Vagina (tissue), 2 donors: ENCODE results near the gene RAB11FIP3. TPM values are rescaled to one million over a fixed set of nuclear protein-coding genes. Genes with fewer than 3 reads are reported as not detected.

ENCODE experiments used
- DNase-seq, 2 donors: peaks; one replicate each; pipeline ENCODE4 v3.0.0-alpha.2; 2017; ENCODE audit errors: extremely low spot score in 2 of 2
- H3K27ac ChIP-seq: fragments of 200-600 bp; sonication (generic); one replicate; pipeline ENCODE4 v1.5.1; 2019
- H3K27me3 ChIP-seq: fragments of 200-600 bp; sonication (generic); one replicate; pipeline ENCODE4 v1.5.1; 2019
- H3K36me3 ChIP-seq, 2 donors: fragments of 200-600 bp; sonication (generic); one replicate each; pipeline ENCODE4 v1.5.1; 2017 to 2019
- H3K4me1 ChIP-seq: fragments of 200-600 bp; sonication (generic); one replicate; pipeline ENCODE4 v1.5.1; 2019
- H3K4me3 ChIP-seq, 2 donors: fragments of 200-600 bp; sonication (generic); 1 replicate in 1 of 2; 2 replicates in 1 of 2; pipeline ENCODE4 v1.5.1; 2016 to 2019
- H3K9me3 ChIP-seq: fragments of 200-600 bp; sonication (generic); one replicate; pipeline ENCODE4 v1.5.1; 2019
- POLR2A ChIP-seq, 2 donors: fragments of 450-650 bp; IDR thresholded peaks; one replicate each; pipeline ENCODE4 v1.6.1; 2017; ENCODE audit warnings: antibody characterized with exemption in 2 of 2, mild to moderate bottlenecking in 2 of 2, moderate library complexity in 2 of 2
- POLR2AphosphoS5 ChIP-seq, 2 donors: sonication (generic); formaldehyde crosslinking; IDR thresholded peaks; one replicate each; pipeline ENCODE4 v1.9.0; 2017; ENCODE audit warnings: antibody characterized with exemption in 2 of 2, mild to moderate bottlenecking in 2 of 2, low read depth in 1 of 2; ENCODE audit not compliant: insufficient read depth in 1 of 2
- intact Hi-C: fragments of 100-400 bp; cut with DNase I; formaldehyde crosslinking; loops from one replicate; pipeline ENCODE4 v1.15.1; 2023
- total RNA-seq: library from RNA; depleted of rRNA; stranded (reverse); fragments of >200 nt; gene quantifications from one replicate; pipeline ENCODE4 v1.2.3, GENCODE V29; 2016
- TF ChIP-seq, protein P1 (sequence below), 3 experiments: fragments of 450-650 bp in 2 of 3; fragments of 200-600 bp in 1 of 3; sonication (generic) in 1 of 3; IDR thresholded peaks; one replicate each; pipeline ENCODE4 v1.5.1; 2017 to 2019; ENCODE audit warnings: antibody characterized with exemption in 3 of 3, mild to moderate bottlenecking in 2 of 3, moderate library complexity in 2 of 3

Gene RAB11FIP3
- total RNA-seq, 1 donor from 2014 or later = 36.6 TPM

DNA sequence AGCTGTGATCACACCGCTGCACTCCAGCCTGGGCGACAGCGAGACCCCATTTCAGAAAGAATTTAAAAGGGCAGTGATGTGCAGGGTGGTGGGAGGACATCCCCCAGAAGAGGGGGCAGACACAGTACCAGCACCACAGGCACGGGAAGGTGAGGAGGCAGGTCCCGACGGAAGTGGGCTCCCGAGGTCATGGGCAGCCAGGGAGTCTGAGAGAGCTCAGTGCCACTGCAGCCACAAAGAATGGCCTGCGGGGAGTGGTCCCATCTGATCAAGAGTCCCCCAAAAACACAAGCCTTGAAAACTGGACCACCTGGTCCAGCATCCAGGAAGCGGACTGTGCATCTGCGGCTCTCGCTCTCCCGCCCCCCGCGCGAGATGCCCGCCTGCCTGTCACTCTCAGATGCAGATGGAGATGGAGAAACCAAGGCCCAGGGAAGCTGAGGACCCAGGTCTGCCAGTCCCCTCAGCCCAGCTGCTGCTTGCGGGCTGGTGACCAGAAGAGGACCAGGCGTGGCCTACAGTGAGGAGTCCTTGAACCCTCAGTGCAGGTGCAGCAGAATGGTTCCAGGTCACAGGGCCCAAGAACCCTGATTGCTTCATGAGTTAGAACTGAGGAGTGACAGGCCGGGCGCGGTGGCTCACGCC, 97.8 kb downstream of the RAB11FIP3 start:
- Histone ChIP-seq H3K9me3 (no peaks in the 10 kb centered on the region), H3K27me3 (no peaks in the 10 kb centered on the region), H3K27ac (no peak overlapping the region), H3K4me1 (peaks cover 32% of the 10 kb centered on the region), H3K4me3 (no peak overlapping the region), H3K36me3 (peaks cover 0 to 25% of the 10 kb centered on the region in 2 donors)
- intact Hi-C loops = no loop called here
- TF ChIP-seq, protein P1, sequence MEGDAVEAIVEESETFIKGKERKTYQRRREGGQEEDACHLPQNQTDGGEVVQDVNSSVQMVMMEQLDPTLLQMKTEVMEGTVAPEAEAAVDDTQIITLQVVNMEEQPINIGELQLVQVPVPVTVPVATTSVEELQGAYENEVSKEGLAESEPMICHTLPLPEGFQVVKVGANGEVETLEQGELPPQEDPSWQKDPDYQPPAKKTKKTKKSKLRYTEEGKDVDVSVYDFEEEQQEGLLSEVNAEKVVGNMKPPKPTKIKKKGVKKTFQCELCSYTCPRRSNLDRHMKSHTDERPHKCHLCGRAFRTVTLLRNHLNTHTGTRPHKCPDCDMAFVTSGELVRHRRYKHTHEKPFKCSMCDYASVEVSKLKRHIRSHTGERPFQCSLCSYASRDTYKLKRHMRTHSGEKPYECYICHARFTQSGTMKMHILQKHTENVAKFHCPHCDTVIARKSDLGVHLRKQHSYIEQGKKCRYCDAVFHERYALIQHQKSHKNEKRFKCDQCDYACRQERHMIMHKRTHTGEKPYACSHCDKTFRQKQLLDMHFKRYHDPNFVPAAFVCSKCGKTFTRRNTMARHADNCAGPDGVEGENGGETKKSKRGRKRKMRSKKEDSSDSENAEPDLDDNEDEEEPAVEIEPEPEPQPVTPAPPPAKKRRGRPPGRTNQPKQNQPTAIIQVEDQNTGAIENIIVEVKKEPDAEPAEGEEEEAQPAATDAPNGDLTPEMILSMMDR (IDR thresholded peaks at IDR 0.05) = no peak
- no peak for TF ChIP-seq POLR2A (IDR thresholded peaks at IDR 0.05)
- DNase-seq = no peak

DNA sequence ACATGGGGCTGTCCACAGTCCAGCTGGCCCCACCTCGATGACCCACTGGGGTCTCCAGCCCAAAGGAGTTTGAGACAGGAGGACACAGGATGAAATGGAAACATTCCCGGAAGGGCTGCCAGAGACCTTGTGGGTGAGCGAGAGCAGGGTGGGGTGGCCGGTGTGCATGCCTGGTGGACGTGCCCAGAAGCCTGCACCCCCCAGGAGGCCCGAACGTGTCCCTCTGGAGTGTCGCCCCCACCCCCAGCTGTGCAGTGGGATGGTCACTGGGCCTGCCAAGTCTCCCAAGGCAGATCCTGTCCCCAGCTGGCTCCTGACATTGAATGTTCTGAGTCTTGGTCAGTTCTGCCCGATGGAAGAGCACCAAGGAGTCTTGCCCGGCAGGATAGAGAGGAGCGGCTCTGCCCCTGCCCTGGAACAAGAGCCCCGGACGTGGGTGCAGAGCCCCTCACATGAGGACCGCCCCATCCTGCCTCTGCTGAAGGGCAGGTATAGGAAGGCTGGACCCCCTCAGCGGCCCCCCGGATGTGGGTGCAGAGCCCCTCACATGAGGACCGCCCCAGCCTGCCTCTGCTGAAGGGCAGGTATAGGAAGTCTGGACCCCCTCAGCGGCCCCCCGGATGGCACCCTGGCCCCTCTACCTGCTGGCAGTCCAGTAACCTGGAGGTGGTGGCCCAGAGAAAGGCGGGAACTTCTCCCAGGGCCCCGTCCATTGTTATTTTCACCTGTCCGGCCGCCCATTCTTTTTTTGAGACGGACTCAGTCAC, 99.0 kb downstream of the RAB11FIP3 start:
- Histone ChIP-seq H3K4me3 (no peak overlapping the region), H3K36me3 (peaks cover 0 to 17% of the 10 kb centered on the region in 2 donors), H3K9me3 (no peaks in the 10 kb centered on the region), H3K27ac (no peak overlapping the region), H3K27me3 (no peaks in the 10 kb centered on the region), H3K4me1 (peaks cover 44% of the 10 kb centered on the region)
- TF ChIP-seq POLR2A (IDR thresholded peaks at IDR 0.05) = no peak
- TF ChIP-seq POLR2AphosphoS5 (IDR thresholded peaks at IDR 0.05; ENCODE audit: insufficient read depth in 1 of 2, low read depth in 1 of 2) = peak in 1 of 2 donors; percentile 21
- intact Hi-C loops = no loop called here
- no peak for DNase-seq

DNA sequence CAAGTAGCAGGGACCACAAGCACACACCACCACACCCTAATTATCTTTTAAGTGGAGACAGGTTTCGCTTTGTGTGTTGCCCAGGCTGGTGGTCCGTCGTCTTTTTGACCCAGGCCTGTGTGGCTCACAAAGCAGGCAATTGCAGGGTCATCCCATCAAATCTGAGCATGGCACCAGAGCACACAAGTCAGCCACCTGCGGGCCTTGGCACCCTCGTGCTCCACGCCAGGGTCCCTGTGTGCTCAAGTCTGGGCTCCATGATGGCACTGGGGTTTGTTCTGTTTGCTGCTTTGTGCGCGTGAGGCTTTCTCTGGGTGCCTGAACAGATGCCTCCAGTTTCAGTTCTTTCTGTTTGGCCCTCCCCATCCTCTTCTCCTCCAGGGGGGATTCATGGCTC, 99.7 kb downstream of the RAB11FIP3 start:
- H3K27ac ChIP-seq = peak overlapping the region; percentile 98
- H3K36me3 ChIP-seq = peaks cover 0 to 11% of the 10 kb centered on the region in 2 donors
- no peak for DNase-seq
- H3K27me3 ChIP-seq = no peaks in the 10 kb centered on the region
- intact Hi-C loops = no loop called here
- H3K9me3 ChIP-seq = no peaks in the 10 kb centered on the region
- TF ChIP-seq, protein P1 (IDR thresholded peaks at IDR 0.05) = no peak
- TF ChIP-seq POLR2AphosphoS5 (IDR thresholded peaks at IDR 0.05; ENCODE audit: insufficient read depth in 1 of 2, low read depth in 1 of 2) (no peak), POLR2A (IDR thresholded peaks at IDR 0.05) (no peak)
- H3K4me1 ChIP-seq = peaks cover 51% of the 10 kb centered on the region
- H3K4me3 ChIP-seq = no peak overlapping the region

DNA sequence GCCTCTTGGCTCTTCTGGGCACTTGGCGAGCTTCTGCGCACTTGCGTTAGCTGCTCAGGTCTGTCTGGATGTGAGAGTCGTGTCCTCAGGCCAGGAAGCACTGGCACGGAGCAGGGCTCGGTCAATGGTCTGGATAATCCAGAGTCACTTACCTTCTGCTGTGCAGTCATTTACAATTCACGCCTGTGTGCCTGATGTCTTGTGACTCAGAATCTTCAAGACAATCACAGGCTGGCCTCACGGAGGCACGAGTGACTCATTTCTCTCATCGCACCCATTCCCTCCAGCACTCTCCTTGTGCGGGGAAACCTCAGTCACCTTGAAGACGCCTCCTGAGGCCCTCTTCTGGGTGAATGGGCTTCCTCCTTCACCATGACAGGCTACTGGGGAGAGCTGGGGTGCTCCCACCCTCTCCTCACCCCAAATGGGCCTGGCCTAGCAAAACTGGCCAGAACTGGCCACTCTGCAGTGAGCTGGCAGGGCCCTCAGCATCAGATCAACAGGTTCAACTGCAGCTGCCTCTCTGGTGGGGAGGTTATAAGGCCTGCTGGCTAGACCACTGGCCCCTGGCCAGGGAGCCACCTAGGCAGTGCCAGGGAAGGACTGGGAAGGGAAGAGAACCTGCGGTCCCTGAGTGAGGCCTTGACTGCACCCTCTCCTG, 100.2 kb downstream of the RAB11FIP3 start:
- intact Hi-C loops = no loop called here
- Histone ChIP-seq H3K9me3 (no peaks in the 10 kb centered on the region), H3K4me3 (peak overlapping the region; percentile 82 to 96), H3K27ac (peak overlapping the region; percentile 98), H3K36me3 (peaks cover 0 to 6% of the 10 kb centered on the region in 2 donors), H3K27me3 (no peaks in the 10 kb centered on the region), H3K4me1 (peaks cover 56% of the 10 kb centered on the region)
- TF ChIP-seq POLR2A (IDR thresholded peaks at IDR 0.05) = no peak
- peak in 1 of 2 donors; percentile 67 for TF ChIP-seq POLR2AphosphoS5 (IDR thresholded peaks at IDR 0.05; ENCODE audit: insufficient read depth in 1 of 2, low read depth in 1 of 2)
- DNase-seq = no peak

DNA sequence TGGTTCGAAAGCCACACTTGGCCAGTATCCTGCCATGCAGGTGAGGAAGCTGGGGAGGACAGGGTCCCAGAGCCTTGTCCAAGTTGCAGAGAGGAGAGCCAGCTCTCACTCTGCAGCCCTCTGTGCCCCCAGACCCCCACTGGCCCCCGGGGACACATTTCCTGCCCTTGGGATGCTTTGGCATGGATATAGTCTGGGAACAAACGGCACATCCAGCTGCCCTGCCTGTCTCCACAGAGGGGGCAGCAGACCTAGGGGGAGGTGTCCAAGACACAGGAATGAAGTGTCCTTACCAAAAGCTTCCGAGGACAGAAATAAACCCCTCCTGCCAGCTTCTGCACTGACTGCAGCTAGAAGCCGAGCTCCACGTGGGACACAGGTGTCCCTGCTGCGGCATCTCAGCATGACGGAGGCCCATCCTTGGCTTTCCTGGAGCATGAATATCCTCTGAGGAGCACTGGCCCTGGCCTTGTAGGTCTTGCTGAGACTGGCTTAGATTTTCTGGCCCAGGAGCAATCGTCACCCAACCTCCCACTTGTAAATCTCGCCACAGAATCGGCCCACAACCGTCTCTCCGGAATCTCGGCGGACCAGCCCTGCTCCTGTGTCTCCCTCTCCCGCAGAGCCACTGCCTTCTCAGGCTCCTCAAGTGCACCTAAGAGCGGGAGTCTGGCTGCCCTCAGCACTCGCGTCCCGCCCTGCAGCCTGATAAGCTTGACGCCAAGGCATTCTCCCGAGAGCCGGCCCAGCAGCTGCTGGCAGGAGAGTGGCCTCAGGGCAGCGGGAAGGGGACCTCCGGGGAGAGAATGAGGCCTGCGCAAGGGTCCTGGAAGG, 100.9 kb downstream of the RAB11FIP3 start:
- intact Hi-C loops = no loop called here

More for the DNA sequence above, 100.9 kb downstream of the RAB11FIP3 start:
- no peak for DNase-seq
- no peaks in the 10 kb centered on the region for H3K27me3 ChIP-seq
- TF ChIP-seq, protein P1 (IDR thresholded peaks at IDR 0.05) = no peak
- TF ChIP-seq POLR2A (IDR thresholded peaks at IDR 0.05) (no peak), POLR2AphosphoS5 (IDR thresholded peaks at IDR 0.05; ENCODE audit: insufficient read depth in 1 of 2, low read depth in 1 of 2) (no peak)
- H3K9me3 ChIP-seq = no peaks in the 10 kb centered on the region
- peaks cover 63% of the 10 kb centered on the region for H3K4me1 ChIP-seq
- H3K36me3 ChIP-seq = no peaks in the 10 kb centered on the region
- peak overlapping the region; percentile 98 for H3K27ac ChIP-seq
- peak overlapping the region; percentile 82 to 96 for H3K4me3 ChIP-seq
